Activated CD4-positive, CD25-positive, alpha-beta regulatory T cell (primary cell): ENCODE data around the gene PIR.

ENCODE experiments used
- DNase-seq, 4 experiments: peaks; one replicate each; lab custom pipeline; 2025; lab: John Stamatoyannopoulos, UW

The PIR gene

GRCh38 chrX:15493118-15493962, at the start of gene PIR:
PIR (minus strand) TSS chrX:15493333; CDS start chrX:15491257, 2,076 bp downstream.
- DNase-seq, result peak in 2 of 4 experiments; percentile 1 to 4

DNA sequence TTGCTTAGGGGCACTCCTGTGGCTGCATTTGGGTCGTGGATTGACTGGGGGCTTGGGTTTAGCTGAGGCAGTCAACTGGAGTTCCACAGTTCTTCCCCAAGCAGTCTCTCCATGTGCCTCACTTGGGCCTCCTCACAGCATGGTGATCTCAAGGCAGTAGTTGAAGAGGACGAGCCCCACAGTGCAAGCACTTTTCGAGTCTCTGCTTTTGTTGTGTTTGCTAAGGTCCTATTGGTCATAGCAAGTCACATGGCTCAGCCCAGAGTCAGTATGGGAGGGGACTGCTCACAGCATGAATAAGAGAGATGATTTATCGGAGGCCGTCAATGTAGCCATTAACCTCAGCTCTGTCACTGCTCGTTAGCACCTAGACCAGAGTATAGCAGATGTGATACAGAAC, 37.2 kb upstream of the PIR start:
- DNase-seq, result no peak

DNA sequence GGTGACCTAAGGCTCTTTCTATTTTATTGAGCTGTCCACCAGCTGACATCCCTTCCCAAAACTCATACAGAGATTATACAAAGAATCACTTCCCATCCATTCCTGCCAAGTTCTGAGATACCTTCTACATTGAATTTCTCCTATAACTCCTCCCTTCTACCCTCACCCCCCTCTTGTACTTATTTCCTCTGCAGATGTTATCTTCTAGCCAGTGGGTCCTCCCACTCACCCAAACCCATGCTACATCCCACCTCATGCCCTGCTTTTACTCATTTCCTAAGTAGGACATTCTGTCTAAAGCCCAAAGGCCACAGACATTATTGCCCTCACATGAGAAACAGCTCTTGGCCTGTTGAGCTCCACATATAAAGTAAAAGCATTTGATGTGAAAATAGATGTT, 36.0 kb upstream of the PIR start:
- DNase-seq, result no peak

DNA sequence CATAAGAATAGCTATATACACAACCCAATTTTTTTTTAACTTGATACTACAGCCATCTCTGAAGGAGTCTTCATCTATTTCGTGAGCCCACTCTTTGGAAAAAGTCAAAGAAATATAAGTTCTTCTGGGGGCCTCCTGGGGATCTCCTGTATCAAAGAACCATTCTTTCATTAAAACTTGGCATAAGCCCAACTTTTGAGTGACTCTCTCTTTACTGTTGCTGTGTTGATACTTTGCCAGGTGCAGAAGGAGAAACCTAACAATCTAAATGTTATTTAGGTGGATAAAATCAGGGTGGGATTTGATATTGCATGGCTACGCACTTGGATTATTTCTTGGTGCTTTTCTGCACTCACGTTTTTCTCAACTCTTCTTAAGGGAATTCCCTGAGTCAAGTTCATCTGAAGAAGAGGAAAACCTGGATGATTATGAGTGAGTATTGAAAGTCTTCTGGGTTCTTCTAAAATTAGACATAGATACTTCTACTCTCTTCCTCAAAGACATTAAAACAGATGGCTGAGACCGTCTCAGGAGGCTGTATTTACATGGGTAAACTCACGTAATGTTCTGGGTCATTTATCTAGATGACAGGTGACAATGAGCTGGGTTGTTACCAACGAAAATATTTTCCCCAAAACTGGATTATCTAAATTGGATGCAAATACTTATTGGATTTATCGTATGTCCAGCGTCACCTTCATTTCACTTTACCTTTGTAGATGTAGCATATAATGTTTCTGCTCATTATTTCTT, 32.7 kb upstream of the PIR start:
- no peak for DNase-seq

DNA sequence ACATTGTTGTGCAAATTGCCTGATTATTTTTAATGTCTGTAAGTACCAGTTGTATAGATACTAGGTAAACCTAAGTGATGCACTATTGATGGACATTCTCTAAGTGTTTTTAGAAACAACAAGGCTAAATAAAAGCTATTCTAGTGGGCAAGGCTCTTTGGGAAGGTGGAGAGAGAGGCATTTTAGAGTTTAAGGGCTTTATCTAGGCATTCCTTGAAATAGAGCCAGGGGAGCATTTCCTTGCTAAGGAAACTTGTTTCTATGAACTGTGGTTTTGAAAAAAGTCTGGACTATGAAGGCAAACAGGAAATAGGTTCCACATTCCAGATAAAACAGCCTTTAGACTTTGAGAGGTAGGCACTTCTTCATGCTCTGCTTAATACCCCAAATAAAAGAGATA, 31.3 kb upstream of the PIR start:
- no peak for DNase-seq

- no peak for DNase-seq
These were observed 30.0 kb upstream of the PIR start for GRCh38 chrX:15523088-15523487.

- no peak for DNase-seq
These were observed 29.3 kb upstream of the PIR start for GRCh38 chrX:15522464-15522863.

GRCh38 chrX:15515931-15516330, 22.8 kb upstream of the PIR start:
- DNase-seq, result no peak

GRCh38 chrX:15514279-15514678, 21.1 kb upstream of the PIR start:
- no peak for DNase-seq

- DNase-seq, result no peak
These were observed 19.4 kb upstream of the PIR start for GRCh38 chrX:15512401-15512965.

GRCh38 chrX:15511563-15511962, 18.4 kb upstream of the PIR start:
- DNase-seq, result no peak

DNA sequence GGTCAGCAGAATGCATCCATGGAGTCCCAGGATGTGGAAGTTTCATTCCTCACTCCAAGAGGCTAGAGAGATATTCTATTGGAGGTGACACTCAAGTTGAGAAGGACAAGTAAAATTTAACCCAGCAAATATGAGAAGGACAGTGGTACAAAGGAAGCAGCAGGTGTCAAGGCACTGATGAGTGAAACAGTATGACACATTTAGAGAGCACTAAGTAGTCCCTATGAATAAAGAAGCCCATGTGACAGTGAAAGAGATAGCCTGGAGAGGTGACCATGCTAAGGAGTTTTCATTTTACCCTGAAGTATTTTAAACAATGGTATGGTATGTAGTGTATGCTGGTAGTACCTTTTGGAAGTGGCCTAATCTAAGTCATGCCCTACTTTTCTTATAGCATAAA, 16.7 kb upstream of the PIR start:
- no peak for DNase-seq

- no peak for DNase-seq
These were observed 13.9 kb upstream of the PIR start for GRCh38 chrX:15507005-15507404.

DNA sequence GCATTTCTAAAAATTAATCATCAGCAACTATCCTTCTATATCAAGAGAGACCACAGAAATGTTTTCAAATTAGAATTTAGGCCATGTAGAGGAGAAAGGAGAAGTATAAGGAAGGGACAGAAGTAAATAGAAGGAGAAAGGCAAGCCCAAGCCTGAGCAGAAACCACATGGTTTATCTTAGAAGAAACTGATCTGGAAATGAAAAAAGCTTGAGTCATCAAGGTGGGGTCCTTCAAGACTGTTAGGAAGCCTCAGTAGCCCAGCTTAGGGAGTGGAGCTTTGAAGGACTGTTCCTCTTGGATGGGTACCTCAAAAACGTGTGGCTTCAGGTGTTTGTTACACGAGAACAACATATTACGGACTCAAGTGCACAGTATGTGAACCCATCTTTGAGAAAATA, 12.0 kb upstream of the PIR start:
- DNase-seq, result no peak

DNA sequence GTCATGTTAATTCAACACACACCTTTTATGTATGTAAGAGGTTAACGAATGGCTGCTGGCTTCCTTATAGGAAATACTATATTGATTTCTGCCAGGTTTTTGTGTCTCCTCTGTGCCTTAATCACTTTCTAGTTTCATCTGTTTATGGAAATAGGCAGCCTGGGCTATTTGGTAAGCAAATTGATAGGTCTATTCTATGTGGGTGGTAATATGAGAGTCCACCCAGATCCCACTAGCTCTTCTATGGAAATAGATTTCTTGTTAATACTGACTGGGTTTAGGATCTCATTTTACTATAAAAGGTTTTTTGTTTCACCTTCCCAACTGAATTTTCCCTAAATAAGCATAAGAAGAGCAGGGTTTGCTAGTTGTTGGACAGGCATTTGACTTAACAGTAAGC, 11.5 kb upstream of the PIR start:
- no peak for DNase-seq

GRCh38 chrX:15501506-15501905, 8.4 kb upstream of the PIR start:
- no peak for DNase-seq

GRCh38 chrX:15500497-15500966, 7.4 kb upstream of the PIR start, which contains the start of gene BMX:
BMX (plus strand) TSS chrX:15500807; CDS start chrX:15508354, 7,547 bp downstream.
- DNase-seq, result no peak

GRCh38 chrX:15499976-15500375, 6.8 kb upstream of the PIR start:
- DNase-seq, result no peak

- no peak for DNase-seq
These were observed 5.6 kb upstream of the PIR start for GRCh38 chrX:15498741-15499140.

- DNase-seq, result peak in 2 of 4 experiments; percentile 1 to 19
These were observed 4.7 kb upstream of the PIR start for GRCh38 chrX:15497865-15498264.

- no peak for DNase-seq
These were observed 3.7 kb upstream of the PIR start for GRCh38 chrX:15496824-15497223.

DNA sequence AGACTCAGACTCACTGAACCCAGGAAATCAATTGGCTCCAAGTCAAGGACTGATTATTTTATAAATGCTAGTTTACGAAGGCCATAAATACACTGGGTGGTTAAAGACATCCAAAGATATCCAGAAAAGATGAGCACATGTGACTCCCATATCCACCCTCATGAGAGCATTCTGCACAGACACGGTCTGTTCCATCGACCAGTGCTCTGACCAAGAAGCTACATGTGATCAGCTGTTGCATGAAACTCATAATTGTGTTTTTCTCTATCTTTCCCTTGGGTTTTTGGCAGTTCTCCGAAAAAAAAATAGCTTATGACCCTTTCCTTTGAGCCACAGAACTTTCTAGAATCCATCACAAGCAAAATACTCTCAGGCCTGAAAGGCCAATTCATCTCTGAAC, 2.7 kb upstream of the PIR start:
- no peak for DNase-seq

DNA sequence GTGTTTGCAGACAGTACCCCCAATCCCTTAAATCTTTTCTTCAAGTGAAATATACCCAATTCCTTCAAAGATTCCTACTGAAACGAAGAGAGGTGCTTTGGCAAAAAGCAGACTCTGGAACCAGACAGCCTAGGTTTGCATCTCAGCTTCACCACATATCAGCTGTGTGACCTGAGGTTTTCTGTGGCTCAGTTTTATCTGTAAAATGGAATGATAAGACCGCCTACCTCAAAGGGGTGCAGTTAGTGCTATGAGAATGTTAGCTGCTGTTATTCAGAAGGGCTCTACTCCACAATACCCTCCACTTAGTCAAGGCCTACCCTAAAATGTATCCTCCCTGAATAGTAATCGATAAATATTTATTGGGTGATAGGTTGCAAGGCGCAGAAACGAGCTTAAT, 664 bp downstream of the PIR start:
- no peak for DNase-seq
